Nephron progenitor cell (in vitro differentiated cells): ENCODE measurements around the gene CDH5.

ENCODE experiments used
- DNase-seq: peaks from one replicate; pipeline ENCODE4 v3.0.0; 2021
- H3K27ac Mint-ChIP-seq: 2 replicates; pipeline ENCODE4 v1.8.0; 2021; ENCODE audit warnings: mild to moderate bottlenecking, moderate library complexity, mixed read lengths
- H3K27me3 Mint-ChIP-seq: 2 replicates; pipeline ENCODE4 v1.8.0; 2021; ENCODE audit warnings: mild to moderate bottlenecking, low read depth, mixed read lengths; ENCODE audit not compliant: poor library complexity
- H3K36me3 Mint-ChIP-seq: 2 replicates; pipeline ENCODE4 v1.8.0; 2021; ENCODE audit warnings: low read depth, mixed read lengths
- H3K4me1 Mint-ChIP-seq: 2 replicates; pipeline ENCODE4 v1.8.0; 2021; ENCODE audit warnings: mixed read lengths
- H3K4me3 Mint-ChIP-seq: 2 replicates; pipeline ENCODE4 v1.8.0; 2021; ENCODE audit warnings: mild to moderate bottlenecking, moderate library complexity, mixed read lengths
- H3K9me3 Mint-ChIP-seq: 2 replicates; pipeline ENCODE4 v1.8.0; 2021; ENCODE audit warnings: mild to moderate bottlenecking, moderate library complexity, mixed read lengths
- TF ChIP-seq, protein P1 (sequence below): fragments of 200-600 bp; sonication (generic); IDR thresholded peaks from 2 replicates; pipeline ENCODE4 v1.5.0; 2021; ENCODE audit warnings: antibody characterized with exemption

The CDH5 gene

DNA sequence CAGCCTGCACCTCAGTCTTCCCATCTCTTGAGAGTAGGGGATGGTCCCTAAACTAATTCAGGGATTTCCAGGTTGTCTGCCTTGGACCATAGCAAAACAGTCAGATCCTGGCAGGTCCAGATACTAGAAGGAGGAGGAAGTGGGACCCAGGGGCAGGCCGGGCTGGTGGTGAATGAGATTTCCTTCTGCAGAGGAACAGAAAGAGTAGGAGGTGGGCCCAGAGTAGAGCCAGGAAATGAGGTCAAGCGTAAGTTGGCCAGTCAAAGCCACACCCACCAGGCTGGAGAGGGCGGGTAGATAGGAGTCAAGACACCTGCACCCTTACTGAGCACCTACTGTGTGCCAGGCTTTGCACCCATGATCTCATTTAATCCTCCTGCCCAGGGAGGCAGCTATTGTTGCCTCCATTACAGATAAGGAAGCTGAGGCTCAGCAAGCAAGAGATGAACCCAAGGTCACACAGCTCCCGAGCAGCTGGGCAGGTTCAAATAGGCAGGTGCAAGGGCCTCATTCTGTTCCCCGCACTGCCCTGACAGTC lies 2.6 kb downstream of the CDH5 start:
- TF ChIP-seq, protein P1, sequence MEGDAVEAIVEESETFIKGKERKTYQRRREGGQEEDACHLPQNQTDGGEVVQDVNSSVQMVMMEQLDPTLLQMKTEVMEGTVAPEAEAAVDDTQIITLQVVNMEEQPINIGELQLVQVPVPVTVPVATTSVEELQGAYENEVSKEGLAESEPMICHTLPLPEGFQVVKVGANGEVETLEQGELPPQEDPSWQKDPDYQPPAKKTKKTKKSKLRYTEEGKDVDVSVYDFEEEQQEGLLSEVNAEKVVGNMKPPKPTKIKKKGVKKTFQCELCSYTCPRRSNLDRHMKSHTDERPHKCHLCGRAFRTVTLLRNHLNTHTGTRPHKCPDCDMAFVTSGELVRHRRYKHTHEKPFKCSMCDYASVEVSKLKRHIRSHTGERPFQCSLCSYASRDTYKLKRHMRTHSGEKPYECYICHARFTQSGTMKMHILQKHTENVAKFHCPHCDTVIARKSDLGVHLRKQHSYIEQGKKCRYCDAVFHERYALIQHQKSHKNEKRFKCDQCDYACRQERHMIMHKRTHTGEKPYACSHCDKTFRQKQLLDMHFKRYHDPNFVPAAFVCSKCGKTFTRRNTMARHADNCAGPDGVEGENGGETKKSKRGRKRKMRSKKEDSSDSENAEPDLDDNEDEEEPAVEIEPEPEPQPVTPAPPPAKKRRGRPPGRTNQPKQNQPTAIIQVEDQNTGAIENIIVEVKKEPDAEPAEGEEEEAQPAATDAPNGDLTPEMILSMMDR: no peak
- DNase-seq: no peak
- peaks cover 18% of the 10 kb centered on the region for H3K4me1 Mint-ChIP-seq
- H3K27ac Mint-ChIP-seq: no peak overlapping the region
- H3K27me3 Mint-ChIP-seq: peaks cover 4% of the 10 kb centered on the region
- H3K36me3 Mint-ChIP-seq: no peaks in the 10 kb centered on the region
- H3K9me3 Mint-ChIP-seq: no peaks in the 10 kb centered on the region
- H3K4me3 Mint-ChIP-seq: no peak overlapping the region

DNA sequence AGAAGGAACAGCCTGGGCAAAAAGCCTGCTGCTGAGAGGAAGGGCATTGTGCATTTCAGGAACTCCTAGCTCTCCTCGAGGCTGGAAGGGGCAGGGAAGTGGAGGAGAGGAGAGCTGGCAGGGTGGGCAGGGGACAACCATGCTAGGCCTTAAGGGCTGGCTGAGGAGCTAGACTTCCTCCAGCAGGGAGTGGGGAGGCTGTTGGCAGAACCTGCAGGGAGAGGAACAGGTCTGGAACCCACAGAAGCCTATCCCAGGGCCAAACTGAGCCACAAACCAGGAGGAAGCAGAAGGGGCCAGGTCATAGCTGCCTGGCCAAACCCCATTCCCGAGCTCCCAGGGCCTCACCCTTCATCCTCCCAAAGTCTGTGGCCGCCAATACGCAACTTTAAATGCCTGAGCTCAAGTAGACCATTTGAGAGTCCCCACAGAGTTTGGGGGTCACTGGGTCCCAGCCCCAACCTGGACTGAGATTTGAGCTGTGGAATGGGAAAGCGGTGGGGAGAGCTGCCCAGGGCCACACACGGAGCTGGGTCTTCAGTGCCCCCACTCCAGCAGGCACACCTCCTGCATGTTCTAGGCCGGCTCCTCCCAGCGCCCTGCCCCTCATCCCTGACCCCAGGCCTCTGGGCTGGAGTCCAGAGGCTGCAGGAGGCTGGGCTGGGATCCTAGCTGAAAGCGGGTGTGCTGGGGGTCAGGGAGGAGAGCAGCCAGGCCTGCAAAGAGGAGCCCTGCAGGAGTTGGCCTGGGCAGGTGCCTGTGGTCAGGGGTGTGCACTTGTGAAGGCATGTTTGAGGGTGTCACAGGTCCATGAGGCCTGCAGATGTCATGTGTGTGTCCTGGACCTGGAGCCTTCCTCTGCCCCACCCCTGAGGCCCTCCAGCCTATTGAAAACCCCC lies 4.5 kb downstream of the CDH5 start:
- Mint-ChIP-seq H3K27ac (no peak overlapping the region), H3K27me3 (peaks cover 4% of the 10 kb centered on the region), H3K9me3 (no peaks in the 10 kb centered on the region), H3K36me3 (no peaks in the 10 kb centered on the region), H3K4me1 (no peaks in the 10 kb centered on the region), H3K4me3 (no peak overlapping the region)
- TF ChIP-seq, protein P1: no peak
- DNase-seq: no peak

DNA sequence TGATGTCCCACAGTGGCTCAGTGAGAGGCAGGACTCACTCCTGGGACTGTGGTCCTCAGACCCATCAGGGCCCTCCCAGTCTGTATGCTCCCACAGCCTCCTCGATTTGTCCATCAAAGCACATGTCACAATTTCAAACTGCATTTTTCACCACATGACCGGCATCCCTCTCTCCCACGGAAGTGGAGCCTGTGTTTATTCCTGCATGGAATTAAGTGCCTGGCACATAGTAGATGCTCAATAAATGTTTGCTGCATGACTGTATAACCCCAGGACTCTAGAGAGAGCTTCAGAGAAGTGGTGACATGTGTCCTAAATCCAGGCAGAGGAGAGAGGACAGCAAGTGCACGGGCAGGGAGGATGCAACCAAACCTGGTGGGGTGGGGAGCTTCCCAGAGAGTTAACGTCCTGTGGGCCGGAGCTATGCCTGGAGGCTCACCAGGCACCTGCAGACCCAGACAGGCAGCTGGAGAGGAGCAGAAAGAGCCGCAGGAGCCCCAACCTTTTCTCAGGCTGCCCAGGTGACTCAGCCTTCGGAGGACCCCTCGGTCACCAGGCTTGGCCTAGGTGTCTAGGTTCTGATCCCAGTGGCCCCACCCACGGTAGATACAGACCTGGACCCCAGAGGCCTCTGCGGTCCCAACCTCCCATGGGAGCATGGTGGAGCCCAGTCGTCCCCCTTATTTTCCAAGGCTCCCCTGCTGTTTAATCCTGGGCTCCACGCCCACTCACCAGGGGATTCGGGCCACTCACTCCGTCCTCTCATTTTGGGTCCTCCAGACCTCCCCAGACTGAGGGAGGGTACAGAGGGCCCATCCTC lies 5.8 kb downstream of the CDH5 start:
- H3K36me3 Mint-ChIP-seq: no peaks in the 10 kb centered on the region
- H3K4me1 Mint-ChIP-seq: peaks cover 7% of the 10 kb centered on the region
- TF ChIP-seq, protein P1: no peak
- no peak overlapping the region for H3K27ac Mint-ChIP-seq
- DNase-seq: no peak
- peaks cover 4% of the 10 kb centered on the region for H3K27me3 Mint-ChIP-seq
- H3K9me3 Mint-ChIP-seq: no peaks in the 10 kb centered on the region
- no peak overlapping the region for H3K4me3 Mint-ChIP-seq

DNA sequence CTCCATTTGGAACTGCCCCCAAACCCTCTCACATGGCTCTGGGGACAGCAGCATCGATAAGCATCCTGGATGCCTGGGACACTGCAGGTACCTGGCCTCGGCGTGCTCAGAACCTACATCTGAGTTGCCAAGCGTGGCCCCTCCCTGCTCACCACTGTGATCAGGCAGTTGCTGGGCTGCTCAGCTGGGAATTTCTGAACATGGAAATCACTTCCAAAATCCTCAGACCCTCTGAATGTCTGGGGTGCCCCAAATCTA lies 6.3 kb downstream of the CDH5 start:
- no peak overlapping the region for H3K27ac Mint-ChIP-seq
- H3K4me1 Mint-ChIP-seq: peaks cover 7% of the 10 kb centered on the region
- no peak for DNase-seq
- H3K36me3 Mint-ChIP-seq: no peaks in the 10 kb centered on the region
- H3K27me3 Mint-ChIP-seq: peaks cover 4% of the 10 kb centered on the region
- no peak overlapping the region for H3K4me3 Mint-ChIP-seq
- TF ChIP-seq, protein P1: no peak
- no peaks in the 10 kb centered on the region for H3K9me3 Mint-ChIP-seq

DNA sequence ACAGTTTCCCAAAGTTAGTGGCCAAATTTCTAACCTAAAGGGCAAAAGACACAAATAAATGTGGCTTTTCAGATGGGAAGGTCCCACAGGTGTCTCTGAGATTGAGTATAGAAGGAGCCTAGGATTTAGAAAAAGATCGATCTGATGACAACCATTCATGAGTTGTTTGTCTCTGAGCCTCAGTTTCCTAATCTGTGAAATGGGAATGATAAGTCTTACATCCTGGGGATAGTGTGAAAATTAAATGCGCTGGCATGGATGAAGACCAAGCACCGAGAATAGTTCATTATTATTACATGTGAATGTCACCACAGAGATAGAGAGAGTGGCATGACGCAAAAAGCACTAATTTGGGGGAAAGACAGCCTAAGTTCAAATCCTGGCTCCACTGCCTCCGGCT lies 7.2 kb downstream of the CDH5 start:
- Mint-ChIP-seq H3K27ac (no peak overlapping the region), H3K4me1 (peaks cover 10% of the 10 kb centered on the region), H3K27me3 (peaks cover 4% of the 10 kb centered on the region), H3K4me3 (no peak overlapping the region), H3K9me3 (no peaks in the 10 kb centered on the region), H3K36me3 (no peaks in the 10 kb centered on the region)
- no peak for DNase-seq
- TF ChIP-seq, protein P1: no peak
